ENCODE results near the gene NPC1. TPM values are rescaled to one million over a fixed set of nuclear protein-coding genes. Genes with fewer than 3 reads are reported as not detected.

NPC1 gene
- total RNA-seq, 1 donor from 2014 or later: 44.8 TPM

- no peak overlapping the region for H3K27ac Mint-ChIP-seq (ENCODE audit: unreplicated experiment)
- peaks cover 4% of the 10 kb centered on the region for H3K36me3 Mint-ChIP-seq (ENCODE audit: unreplicated experiment)
These were observed 62.7 kb downstream of the NPC1 start for GRCh38 chr18:23523429-23524212.

GRCh38 chr18:23521907-23522306 is 64.4 kb downstream of the NPC1 start:
- Mint-ChIP-seq H3K4me3 (ENCODE audit: unreplicated experiment) (peak overlapping the region; percentile 22), H3K9me3 (ENCODE audit: unreplicated experiment) (peaks cover 9% of the 10 kb centered on the region), H3K36me3 (ENCODE audit: unreplicated experiment) (peaks cover 4% of the 10 kb centered on the region), H3K27ac (ENCODE audit: unreplicated experiment) (peak overlapping the region; percentile 96), H3K27me3 (ENCODE audit: unreplicated experiment) (peaks cover 4% of the 10 kb centered on the region), H3K4me1 (ENCODE audit: low read depth, unreplicated experiment) (peaks cover 25% of the 10 kb centered on the region)
- TF ChIP-seq CTCF (IDR thresholded peaks at IDR 0.05; ENCODE audit: partially characterized antibody, unreplicated experiment): no peak
- no peak for DNase-seq

More at GRCh38 chr18:23523429-23524212, 62.7 kb downstream of the NPC1 start:
- peaks cover 25% of the 10 kb centered on the region for H3K4me1 Mint-ChIP-seq (ENCODE audit: low read depth, unreplicated experiment)
- no peak for TF ChIP-seq CTCF (IDR thresholded peaks at IDR 0.05; ENCODE audit: partially characterized antibody, unreplicated experiment)
- DNase-seq: no peak
- peaks cover 4% of the 10 kb centered on the region for H3K27me3 Mint-ChIP-seq (ENCODE audit: unreplicated experiment)
- no peak overlapping the region for H3K4me3 Mint-ChIP-seq (ENCODE audit: unreplicated experiment)
- H3K9me3 Mint-ChIP-seq (ENCODE audit: unreplicated experiment): peaks cover 9% of the 10 kb centered on the region

GRCh38 chr18:23521271-23521670 is 65.0 kb downstream of the NPC1 start:
- no peak for DNase-seq
- TF ChIP-seq CTCF (IDR thresholded peaks at IDR 0.05; ENCODE audit: partially characterized antibody, unreplicated experiment): no peak
- no peaks in the 10 kb centered on the region for H3K36me3 Mint-ChIP-seq (ENCODE audit: unreplicated experiment)
- no peak overlapping the region for H3K4me3 Mint-ChIP-seq (ENCODE audit: unreplicated experiment)
- no peak overlapping the region for H3K27ac Mint-ChIP-seq (ENCODE audit: unreplicated experiment)
- peaks cover 25% of the 10 kb centered on the region for H3K4me1 Mint-ChIP-seq (ENCODE audit: low read depth, unreplicated experiment)
- peaks cover 4% of the 10 kb centered on the region for H3K27me3 Mint-ChIP-seq (ENCODE audit: unreplicated experiment)
- H3K9me3 Mint-ChIP-seq (ENCODE audit: unreplicated experiment): peaks cover 9% of the 10 kb centered on the region

GRCh38 chr18:23519734-23520133 is 66.6 kb downstream of the NPC1 start:
- H3K4me1 Mint-ChIP-seq (ENCODE audit: low read depth, unreplicated experiment): peaks cover 26% of the 10 kb centered on the region
- DNase-seq: no peak
- peaks cover 4% of the 10 kb centered on the region for H3K27me3 Mint-ChIP-seq (ENCODE audit: unreplicated experiment)
- no peaks in the 10 kb centered on the region for H3K36me3 Mint-ChIP-seq (ENCODE audit: unreplicated experiment)
- peaks cover 9% of the 10 kb centered on the region for H3K9me3 Mint-ChIP-seq (ENCODE audit: unreplicated experiment)
- H3K4me3 Mint-ChIP-seq (ENCODE audit: unreplicated experiment): no peak overlapping the region
- no peak overlapping the region for H3K27ac Mint-ChIP-seq (ENCODE audit: unreplicated experiment)
- no peak for TF ChIP-seq CTCF (IDR thresholded peaks at IDR 0.05; ENCODE audit: partially characterized antibody, unreplicated experiment)

- Mint-ChIP-seq H3K36me3 (ENCODE audit: unreplicated experiment) (no peaks in the 10 kb centered on the region), H3K27ac (ENCODE audit: unreplicated experiment) (no peak overlapping the region), H3K27me3 (ENCODE audit: unreplicated experiment) (no peaks in the 10 kb centered on the region), H3K9me3 (ENCODE audit: unreplicated experiment) (peaks cover 2% of the 10 kb centered on the region), H3K4me1 (ENCODE audit: low read depth, unreplicated experiment) (peaks cover 2% of the 10 kb centered on the region), H3K4me3 (ENCODE audit: unreplicated experiment) (peak overlapping the region; percentile 9)
- DNase-seq: peak; percentile 83
- peak; percentile 79 for TF ChIP-seq CTCF (IDR thresholded peaks at IDR 0.05; ENCODE audit: partially characterized antibody, unreplicated experiment)
These were observed 70.3 kb downstream of the NPC1 start for GRCh38 chr18:23515911-23516546.

Data from glutamatergic neuron (in vitro differentiated cells).